ENCODE measurements around the gene KCTD16.

Gene KCTD16

GRCh38 chr5:144170276-144171024 lies at the start of gene KCTD16, which contains the start of gene YIPF5:
Gene KCTD16 (plus strand): TSS chr5:144170873.
Gene YIPF5 (minus strand): TSS chr5:144170659. CDS start chr5:144169955, 704 bp downstream.
- H3K9me3 ChIP-seq (ENCODE audit: control insufficient read depth, insufficient read depth, low read depth, low read length): no peaks in the 10 kb centered on the region
- H3K4me3 ChIP-seq (ENCODE audit: low read depth, low read length): peak within 1 kb of the TSS; percentile 90
- H3K36me3 ChIP-seq (ENCODE audit: control insufficient read depth, insufficient read depth, low read length): peaks cover 31% of the 10 kb centered on the region
- no peaks in the 10 kb centered on the region for H3K27me3 ChIP-seq (ENCODE audit: control insufficient read depth, insufficient read depth, low read length)
- H3K9ac ChIP-seq (ENCODE audit: low read length): peak within 1 kb of the TSS; percentile 78
- H3K4me1 ChIP-seq (ENCODE audit: control insufficient read depth, insufficient read depth, low read length): peaks cover 5% of the 10 kb centered on the region; the same call in 1 of the 2 replicates
- H3K27ac ChIP-seq (ENCODE audit: low read depth, low read length): peak within 1 kb of the TSS; percentile 39; the same call in 1 of the 2 replicates

- peaks cover 13% of the 10 kb centered on the region for H3K4me1 ChIP-seq (ENCODE audit: control insufficient read depth, insufficient read depth, low read length)
- H3K9me3 ChIP-seq (ENCODE audit: control insufficient read depth, insufficient read depth, low read depth, low read length): no peaks in the 10 kb centered on the region
- H3K27me3 ChIP-seq (ENCODE audit: control insufficient read depth, insufficient read depth, low read length): no peaks in the 10 kb centered on the region
- no peak overlapping the region for H3K27ac ChIP-seq (ENCODE audit: low read depth, low read length)
- no peak overlapping the region for H3K4me3 ChIP-seq (ENCODE audit: low read depth, low read length)
- H3K9ac ChIP-seq (ENCODE audit: low read length): no peak overlapping the region
- H3K36me3 ChIP-seq (ENCODE audit: control insufficient read depth, insufficient read depth, low read length): no peaks in the 10 kb centered on the region
Observed at GRCh38 chr5:144121577-144121976, 49.1 kb upstream of the KCTD16 start.

GRCh38 chr5:144122081-144122480 lies 48.6 kb upstream of the KCTD16 start:
- H3K9me3 ChIP-seq (ENCODE audit: control insufficient read depth, insufficient read depth, low read depth, low read length): no peaks in the 10 kb centered on the region
- H3K36me3 ChIP-seq (ENCODE audit: control insufficient read depth, insufficient read depth, low read length): no peaks in the 10 kb centered on the region
- H3K9ac ChIP-seq (ENCODE audit: low read length): no peak overlapping the region
- no peak overlapping the region for H3K27ac ChIP-seq (ENCODE audit: low read depth, low read length)
- peaks cover 13% of the 10 kb centered on the region for H3K4me1 ChIP-seq (ENCODE audit: control insufficient read depth, insufficient read depth, low read length)
- H3K27me3 ChIP-seq (ENCODE audit: control insufficient read depth, insufficient read depth, low read length): no peaks in the 10 kb centered on the region
- no peak overlapping the region for H3K4me3 ChIP-seq (ENCODE audit: low read depth, low read length)

GRCh38 chr5:144122641-144123040 lies 48.0 kb upstream of the KCTD16 start:
- Histone ChIP-seq H3K9ac (ENCODE audit: low read length) (no peak overlapping the region), H3K27ac (ENCODE audit: low read depth, low read length) (no peak overlapping the region)

GRCh38 chr5:144125163-144125726 lies 45.4 kb upstream of the KCTD16 start:
- Histone ChIP-seq H3K9me3 (ENCODE audit: control insufficient read depth, insufficient read depth, low read depth, low read length) (no peaks in the 10 kb centered on the region), H3K36me3 (ENCODE audit: control insufficient read depth, insufficient read depth, low read length) (no peaks in the 10 kb centered on the region), H3K9ac (ENCODE audit: low read length) (no peak overlapping the region), H3K4me1 (ENCODE audit: control insufficient read depth, insufficient read depth, low read length) (peaks cover 13% of the 10 kb centered on the region), H3K4me3 (ENCODE audit: low read depth, low read length) (no peak overlapping the region), H3K27me3 (ENCODE audit: control insufficient read depth, insufficient read depth, low read length) (no peaks in the 10 kb centered on the region), H3K27ac (ENCODE audit: low read depth, low read length) (no peak overlapping the region)

More at GRCh38 chr5:144122641-144123040, 48.0 kb upstream of the KCTD16 start:
- peaks cover 13% of the 10 kb centered on the region for H3K4me1 ChIP-seq (ENCODE audit: control insufficient read depth, insufficient read depth, low read length)
- H3K4me3 ChIP-seq (ENCODE audit: low read depth, low read length): no peak overlapping the region
- no peaks in the 10 kb centered on the region for H3K9me3 ChIP-seq (ENCODE audit: control insufficient read depth, insufficient read depth, low read depth, low read length)
- no peaks in the 10 kb centered on the region for H3K36me3 ChIP-seq (ENCODE audit: control insufficient read depth, insufficient read depth, low read length)
- no peaks in the 10 kb centered on the region for H3K27me3 ChIP-seq (ENCODE audit: control insufficient read depth, insufficient read depth, low read length)

GRCh38 chr5:144126707-144127106 lies 44.0 kb upstream of the KCTD16 start:
- Histone ChIP-seq H3K27ac (ENCODE audit: low read depth, low read length) (no peak overlapping the region), H3K36me3 (ENCODE audit: control insufficient read depth, insufficient read depth, low read length) (no peaks in the 10 kb centered on the region), H3K9ac (ENCODE audit: low read length) (no peak overlapping the region), H3K9me3 (ENCODE audit: control insufficient read depth, insufficient read depth, low read depth, low read length) (no peaks in the 10 kb centered on the region), H3K4me1 (ENCODE audit: control insufficient read depth, insufficient read depth, low read length) (peaks cover 13% of the 10 kb centered on the region), H3K4me3 (ENCODE audit: low read depth, low read length) (no peak overlapping the region), H3K27me3 (ENCODE audit: control insufficient read depth, insufficient read depth, low read length) (no peaks in the 10 kb centered on the region)

- no peak overlapping the region for H3K4me3 ChIP-seq (ENCODE audit: low read depth, low read length)
- no peaks in the 10 kb centered on the region for H3K9me3 ChIP-seq (ENCODE audit: control insufficient read depth, insufficient read depth, low read depth, low read length)
- H3K27ac ChIP-seq (ENCODE audit: low read depth, low read length): no peak overlapping the region
- peaks cover 13% of the 10 kb centered on the region for H3K4me1 ChIP-seq (ENCODE audit: control insufficient read depth, insufficient read depth, low read length)
- H3K9ac ChIP-seq (ENCODE audit: low read length): no peak overlapping the region
- no peaks in the 10 kb centered on the region for H3K27me3 ChIP-seq (ENCODE audit: control insufficient read depth, insufficient read depth, low read length)
- no peaks in the 10 kb centered on the region for H3K36me3 ChIP-seq (ENCODE audit: control insufficient read depth, insufficient read depth, low read length)
Observed at GRCh38 chr5:144128844-144129243, 41.8 kb upstream of the KCTD16 start.

GRCh38 chr5:144130306-144130705 lies 40.4 kb upstream of the KCTD16 start:
- no peak overlapping the region for H3K27ac ChIP-seq (ENCODE audit: low read depth, low read length)
- H3K4me1 ChIP-seq (ENCODE audit: control insufficient read depth, insufficient read depth, low read length): peaks cover 6% of the 10 kb centered on the region
- no peak overlapping the region for H3K4me3 ChIP-seq (ENCODE audit: low read depth, low read length)
- no peaks in the 10 kb centered on the region for H3K9me3 ChIP-seq (ENCODE audit: control insufficient read depth, insufficient read depth, low read depth, low read length)
- H3K9ac ChIP-seq (ENCODE audit: low read length): no peak overlapping the region
- no peaks in the 10 kb centered on the region for H3K27me3 ChIP-seq (ENCODE audit: control insufficient read depth, insufficient read depth, low read length)
- H3K36me3 ChIP-seq (ENCODE audit: control insufficient read depth, insufficient read depth, low read length): no peaks in the 10 kb centered on the region

- Histone ChIP-seq H3K9ac (ENCODE audit: low read length) (no peak overlapping the region), H3K4me3 (ENCODE audit: low read depth, low read length) (no peak overlapping the region), H3K27me3 (ENCODE audit: control insufficient read depth, insufficient read depth, low read length) (no peaks in the 10 kb centered on the region), H3K9me3 (ENCODE audit: control insufficient read depth, insufficient read depth, low read depth, low read length) (no peaks in the 10 kb centered on the region), H3K27ac (ENCODE audit: low read depth, low read length) (no peak overlapping the region), H3K4me1 (ENCODE audit: control insufficient read depth, insufficient read depth, low read length) (no peaks in the 10 kb centered on the region), H3K36me3 (ENCODE audit: control insufficient read depth, insufficient read depth, low read length) (no peaks in the 10 kb centered on the region)
Observed at GRCh38 chr5:144131261-144131660, 39.4 kb upstream of the KCTD16 start.

- Histone ChIP-seq H3K27ac (ENCODE audit: low read depth, low read length) (no peak overlapping the region), H3K4me1 (ENCODE audit: control insufficient read depth, insufficient read depth, low read length) (no peaks in the 10 kb centered on the region), H3K9ac (ENCODE audit: low read length) (no peak overlapping the region), H3K9me3 (ENCODE audit: control insufficient read depth, insufficient read depth, low read depth, low read length) (no peaks in the 10 kb centered on the region), H3K27me3 (ENCODE audit: control insufficient read depth, insufficient read depth, low read length) (no peaks in the 10 kb centered on the region), H3K4me3 (ENCODE audit: low read depth, low read length) (no peak overlapping the region), H3K36me3 (ENCODE audit: control insufficient read depth, insufficient read depth, low read length) (no peaks in the 10 kb centered on the region)
Observed at GRCh38 chr5:144133050-144133633, 37.5 kb upstream of the KCTD16 start.

- Histone ChIP-seq H3K4me1 (ENCODE audit: control insufficient read depth, insufficient read depth, low read length) (no peaks in the 10 kb centered on the region), H3K9me3 (ENCODE audit: control insufficient read depth, insufficient read depth, low read depth, low read length) (no peaks in the 10 kb centered on the region), H3K4me3 (ENCODE audit: low read depth, low read length) (no peak overlapping the region), H3K27me3 (ENCODE audit: control insufficient read depth, insufficient read depth, low read length) (no peaks in the 10 kb centered on the region), H3K9ac (ENCODE audit: low read length) (no peak overlapping the region), H3K27ac (ENCODE audit: low read depth, low read length) (no peak overlapping the region), H3K36me3 (ENCODE audit: control insufficient read depth, insufficient read depth, low read length) (no peaks in the 10 kb centered on the region)
Observed at GRCh38 chr5:144134194-144134826, 36.4 kb upstream of the KCTD16 start.
